HUES64 (cell line): ENCODE results near the gene DOK1.

ENCODE experiments used
- H3K27ac ChIP-seq: 2 replicates; pipeline ENCODE4 v1.7.0; 2013; ENCODE audit warnings: low read depth, low read length, inconsistent platforms
- H3K27me3 ChIP-seq: 2 replicates; pipeline ENCODE4 v1.6.1; 2013; ENCODE audit warnings: mild to moderate bottlenecking, low read length; ENCODE audit not compliant: insufficient read depth
- H3K36me3 ChIP-seq: 2 replicates; pipeline ENCODE4 v1.6.1; 2013; ENCODE audit warnings: mild to moderate bottlenecking, low read length; ENCODE audit not compliant: insufficient read depth
- H3K4me1 ChIP-seq: 2 replicates; pipeline ENCODE4 v1.6.1; 2013; ENCODE audit warnings: mild to moderate bottlenecking, low read length, moderate library complexity; ENCODE audit not compliant: insufficient read depth
- H3K4me3 ChIP-seq: 2 replicates; pipeline ENCODE4 v1.5.1; 2013; ENCODE audit warnings: mild to moderate bottlenecking, low read length, moderate library complexity
- H3K9ac ChIP-seq: 2 replicates; pipeline ENCODE4 v1.6.1; 2013; ENCODE audit warnings: mild to moderate bottlenecking, low read depth, low read length
- H3K9me3 ChIP-seq: 2 replicates; pipeline ENCODE4 v1.6.1; 2013; ENCODE audit warnings: low read depth, low read length; ENCODE audit not compliant: insufficient read depth
- WGBS: fragments of 150-250, 120-280 bp; methylation state at CpG from one replicate; pipeline ENCODE4 v1.1.7; 2013; ENCODE audit warnings: missing lambda C conversion rate; 5-methylcytosine and 5-hydroxymethylcytosine counted together

The DOK1 gene

GRCh38 chr2:74514368-74515270, 39.9 kb upstream of the DOK1 start, which contains the start of gene TLX2:
TLX2 (plus strand) TSS chr2:74514450; CDS start chr2:74514807, 357 bp downstream.
- 3% methylated on average over 82 of the region's 82 CpGs for WGBS
- H3K4me1 ChIP-seq, result 0 out of 2 replicates have a peak, but pooled peaks cover 2% of the 10 kb centered on the region
- peaks cover 6% of the 10 kb centered on the region; the same call in 1 of the 2 replicates for H3K9me3 ChIP-seq
- H3K36me3 ChIP-seq, result no peaks in the 10 kb centered on the region
- H3K9ac ChIP-seq, result no peak within 1 kb of the TSS
- H3K27ac ChIP-seq, result no peak within 1 kb of the TSS
- peak within 1 kb of the TSS; percentile 37 for H3K4me3 ChIP-seq
- peaks cover 100% of the 10 kb centered on the region for H3K27me3 ChIP-seq

GRCh38 chr2:74515271-74515980, 39.1 kb upstream of the DOK1 start:
- H3K27ac ChIP-seq, result no peak overlapping the region
- H3K27me3 ChIP-seq, result peaks cover 100% of the 10 kb centered on the region
- WGBS, result 3% methylated on average over 60 of the region's 60 CpGs
- H3K9ac ChIP-seq, result no peak overlapping the region
- H3K36me3 ChIP-seq, result no peaks in the 10 kb centered on the region
- 0 out of 2 replicates have a peak, but pooled peaks cover 2% of the 10 kb centered on the region for H3K4me1 ChIP-seq
- peaks cover 6% of the 10 kb centered on the region; the same call in 1 of the 2 replicates for H3K9me3 ChIP-seq
- peak overlapping the region; percentile 37 for H3K4me3 ChIP-seq

- peaks cover 6% of the 10 kb centered on the region; the same call in 1 of the 2 replicates for H3K9me3 ChIP-seq
- H3K27me3 ChIP-seq, result peaks cover 99% of the 10 kb centered on the region
- peak overlapping the region; percentile 37 for H3K4me3 ChIP-seq
- WGBS, result 7% methylated on average over 72 of the region's 72 CpGs
- H3K36me3 ChIP-seq, result no peaks in the 10 kb centered on the region
- H3K27ac ChIP-seq, result no peak overlapping the region
- no peak overlapping the region for H3K9ac ChIP-seq
- 0 out of 2 replicates have a peak, but pooled peaks cover 2% of the 10 kb centered on the region for H3K4me1 ChIP-seq
These were observed 38.4 kb upstream of the DOK1 start for GRCh38 chr2:74515981-74516633.

DNA sequence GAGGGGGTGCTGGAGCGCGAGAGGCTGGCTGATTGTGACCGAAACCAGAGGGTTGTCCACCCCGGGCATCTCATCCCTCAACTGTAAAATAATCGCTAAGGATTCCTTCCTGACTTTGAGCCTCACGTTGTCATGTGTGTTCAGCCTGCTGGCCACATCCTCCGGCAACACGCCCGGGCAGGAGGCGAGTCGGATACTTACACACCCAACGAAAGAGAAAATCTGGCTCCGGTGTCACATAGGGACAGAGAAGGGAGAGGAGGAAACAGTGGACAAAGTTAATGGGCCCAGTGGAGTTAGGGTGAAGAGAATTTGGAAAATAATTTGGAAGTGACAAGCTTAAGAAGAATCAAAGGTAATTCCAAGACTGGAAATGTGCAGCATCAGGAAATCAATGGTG, 37.9 kb upstream of the DOK1 start:
- 91% methylated on average over 13 of the region's 13 CpGs for WGBS
- Histone ChIP-seq H3K36me3 (no peaks in the 10 kb centered on the region), H3K27me3 (peaks cover 93% of the 10 kb centered on the region), H3K4me1 (0 out of 2 replicates have a peak, but pooled peaks cover 2% of the 10 kb centered on the region), H3K27ac (no peak overlapping the region), H3K9ac (no peak overlapping the region), H3K4me3 (no peak overlapping the region), H3K9me3 (peaks cover 6% of the 10 kb centered on the region; the same call in 1 of the 2 replicates)

DNA sequence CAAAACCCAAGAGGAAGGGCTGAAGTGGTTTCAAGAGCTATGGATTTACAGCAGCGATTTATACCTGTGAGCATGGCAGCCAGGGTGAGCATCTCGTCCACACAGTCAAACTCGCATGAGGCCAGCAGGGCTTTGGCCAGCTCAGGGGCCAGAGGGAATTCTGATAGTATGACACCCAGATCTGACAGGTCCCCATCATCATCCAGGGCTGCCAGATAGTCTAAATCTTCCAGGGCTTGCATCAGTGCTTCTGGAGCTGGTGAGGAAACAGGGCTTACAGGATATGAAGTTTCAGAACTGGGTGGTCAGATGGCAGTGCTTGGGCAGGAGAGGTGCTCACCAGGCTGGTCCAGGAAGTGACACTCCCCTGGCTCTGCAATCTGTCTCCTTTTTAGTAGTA, 32.0 kb upstream of the DOK1 start:
- Histone ChIP-seq H3K36me3 (peaks cover 13% of the 10 kb centered on the region), H3K9ac (no peak overlapping the region), H3K4me1 (no peaks in the 10 kb centered on the region), H3K9me3 (no peaks in the 10 kb centered on the region), H3K27ac (no peak overlapping the region), H3K4me3 (no peak overlapping the region), H3K27me3 (peaks cover 52% of the 10 kb centered on the region)
- 86% methylated on average over 3 of the region's 3 CpGs for WGBS

DNA sequence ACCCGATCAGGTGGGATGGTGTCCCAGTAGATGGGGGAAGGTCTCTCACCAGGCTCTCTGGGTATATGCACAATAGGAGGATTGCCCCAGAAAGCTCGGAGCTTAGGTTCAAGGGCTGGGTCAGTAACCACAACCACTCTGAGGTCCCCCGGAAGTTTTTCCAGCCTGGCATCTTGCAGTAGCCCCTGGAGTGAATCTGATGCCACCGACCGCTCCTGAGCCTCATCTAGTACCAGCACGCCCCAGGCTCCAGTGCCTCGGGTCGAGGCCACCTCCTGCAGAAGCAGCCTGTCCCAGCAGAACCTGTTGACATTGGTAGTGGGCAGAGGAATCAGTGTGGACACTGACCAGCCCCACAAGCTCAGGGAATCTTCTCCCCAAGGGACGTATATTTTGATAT, 30.5 kb upstream of the DOK1 start:
- 86% methylated on average over 9 of the region's 9 CpGs for WGBS
- Histone ChIP-seq H3K9me3 (no peaks in the 10 kb centered on the region), H3K4me1 (peaks cover 4% of the 10 kb centered on the region; the same call in 1 of the 2 replicates), H3K27ac (no peak overlapping the region), H3K36me3 (peaks cover 21% of the 10 kb centered on the region), H3K27me3 (peaks cover 37% of the 10 kb centered on the region), H3K4me3 (no peak overlapping the region), H3K9ac (no peak overlapping the region)

DNA sequence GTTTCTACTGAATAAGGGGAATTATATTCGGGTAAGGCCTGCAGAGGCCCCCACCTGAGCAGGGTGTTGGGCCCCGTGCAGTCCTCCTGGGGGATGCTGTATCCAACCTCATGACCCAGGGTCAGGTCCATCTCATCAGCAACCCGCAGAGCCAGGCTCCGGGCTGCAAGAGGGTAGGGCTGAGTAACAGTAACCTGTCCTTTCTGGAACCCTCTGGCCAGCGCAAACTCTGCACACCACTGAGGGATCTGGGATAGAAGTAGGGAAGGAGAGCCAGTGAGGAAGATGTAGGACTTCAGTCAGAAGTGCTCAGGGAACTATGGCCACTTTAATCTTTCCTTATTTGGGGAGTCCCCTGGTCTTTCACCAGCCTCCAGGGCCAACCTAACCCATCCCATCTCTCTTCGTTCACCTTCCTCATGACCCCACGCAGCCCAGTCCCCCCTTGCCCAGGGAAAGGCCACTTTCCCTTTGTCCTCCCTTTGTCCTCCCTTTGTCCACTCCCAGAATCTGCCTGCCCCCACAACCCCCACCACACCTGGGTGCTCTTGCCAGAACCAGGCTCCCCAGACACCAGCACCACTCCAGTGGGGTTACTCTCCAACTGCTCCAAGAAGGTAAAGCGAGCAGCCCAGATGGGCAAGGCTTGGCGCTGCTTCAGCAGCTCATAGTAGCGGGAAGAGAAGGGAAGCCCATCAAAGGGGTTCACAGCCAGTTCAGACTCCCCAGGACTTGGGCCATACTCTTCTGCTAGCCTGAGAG, 29.4 kb upstream of the DOK1 start:
- Histone ChIP-seq H3K36me3 (peaks cover 21% of the 10 kb centered on the region), H3K4me3 (no peak overlapping the region), H3K9ac (no peak overlapping the region), H3K27ac (no peak overlapping the region), H3K9me3 (no peaks in the 10 kb centered on the region), H3K4me1 (peaks cover 4% of the 10 kb centered on the region; the same call in 1 of the 2 replicates), H3K27me3 (peaks cover 26% of the 10 kb centered on the region)
- WGBS, result 91% methylated on average over 10 of the region's 10 CpGs

GRCh38 chr2:74525717-74526648, 28.5 kb upstream of the DOK1 start, which contains the start of gene DQX1:
DQX1 (minus strand) TSS chr2:74526231; CDS start chr2:74525729, 502 bp downstream.
- no peak within 1 kb of the TSS for H3K27ac ChIP-seq
- H3K9me3 ChIP-seq, result no peaks in the 10 kb centered on the region
- H3K36me3 ChIP-seq, result peaks cover 21% of the 10 kb centered on the region
- WGBS, result 93% methylated on average over 11 of the region's 11 CpGs
- H3K9ac ChIP-seq, result no peak within 1 kb of the TSS
- H3K4me3 ChIP-seq, result no peak within 1 kb of the TSS
- H3K4me1 ChIP-seq, result peaks cover 4% of the 10 kb centered on the region; the same call in 1 of the 2 replicates
- H3K27me3 ChIP-seq, result peaks cover 17% of the 10 kb centered on the region; the same call in 1 of the 2 replicates

DNA sequence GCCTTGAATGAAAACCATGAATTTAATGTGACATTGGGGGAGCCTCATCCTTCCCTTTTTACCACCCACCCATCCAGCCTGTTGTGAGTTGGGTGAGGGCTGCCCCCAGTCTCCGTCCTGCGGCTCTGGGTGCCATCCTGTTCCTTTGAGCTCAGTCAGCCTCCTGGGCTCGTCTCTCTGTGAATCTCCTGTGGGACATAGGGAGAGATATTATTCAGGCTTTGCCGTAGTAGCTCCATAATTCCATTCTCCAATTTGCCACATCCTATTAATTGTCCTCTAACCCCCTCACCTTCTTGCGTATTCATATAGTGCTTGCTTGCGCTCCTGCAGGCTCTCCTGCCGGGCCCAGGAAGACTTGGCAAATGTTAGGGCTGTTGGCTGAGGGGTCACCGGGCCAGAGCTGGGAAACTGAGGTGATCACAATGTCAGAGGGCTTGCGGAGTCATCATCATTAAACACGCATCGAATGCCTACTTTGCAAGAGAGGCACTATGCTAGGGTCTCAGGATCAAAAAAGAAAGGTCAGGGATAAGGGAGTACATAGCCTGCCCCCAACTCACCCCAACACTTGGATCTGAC, 27.8 kb upstream of the DOK1 start:
- H3K36me3 ChIP-seq, result peaks cover 29% of the 10 kb centered on the region
- 93% methylated on average over 11 of the region's 11 CpGs for WGBS
- no peak overlapping the region for H3K27ac ChIP-seq
- H3K4me1 ChIP-seq, result peaks cover 4% of the 10 kb centered on the region; the same call in 1 of the 2 replicates
- no peaks in the 10 kb centered on the region for H3K9me3 ChIP-seq
- H3K4me3 ChIP-seq, result no peak overlapping the region
- no peak overlapping the region for H3K9ac ChIP-seq
- H3K27me3 ChIP-seq, result peaks cover 16% of the 10 kb centered on the region; the same call in 1 of the 2 replicates
